IPS-NIHi7 (cell line): Measurements from ENCODE around the gene PTPRA.

Experiments
- DNase-seq: peaks from one replicate; pipeline ENCODE4 v3.0.0; 2012; ENCODE audit warnings: mixed read lengths; ENCODE audit errors: extremely low spot score

Gene PTPRA

GRCh38 chr20:2858591-2858990, 14.7 kb upstream of the PTPRA start:
- DNase-seq, result no peak

GRCh38 chr20:2859330-2860121, 13.8 kb upstream of the PTPRA start:
- DNase-seq, result no peak

- DNase-seq, result no peak
Observed at GRCh38 chr20:2864626-2865025, 8.7 kb upstream of the PTPRA start.

GRCh38 chr20:2865101-2865500, 8.2 kb upstream of the PTPRA start:
- DNase-seq, result no peak

GRCh38 chr20:2865630-2866029, 7.7 kb upstream of the PTPRA start:
- DNase-seq, result peak; percentile 28

GRCh38 chr20:2866236-2866635, 7.0 kb upstream of the PTPRA start:
- no peak for DNase-seq

GRCh38 chr20:2867081-2867864, 6.0 kb upstream of the PTPRA start:
- no peak for DNase-seq

GRCh38 chr20:2869381-2869780, 3.9 kb upstream of the PTPRA start:
- DNase-seq, result no peak

GRCh38 chr20:2871111-2871465, 2.2 kb upstream of the PTPRA start:
- no peak for DNase-seq

- DNase-seq, result no peak
Observed at GRCh38 chr20:2871661-2872458, 1.4 kb upstream of the PTPRA start.

GRCh38 chr20:2872459-2873009, 747 bp upstream of the PTPRA start:
- DNase-seq, result peak; percentile 44

- DNase-seq, result peak; percentile 78
Observed at GRCh38 chr20:2873747-2874041, 413 bp downstream of the PTPRA start.

GRCh38 chr20:2874456-2874855, 1.2 kb downstream of the PTPRA start:
- DNase-seq, result no peak

GRCh38 chr20:2875690-2876203, 2.5 kb downstream of the PTPRA start:
- DNase-seq, result no peak

GRCh38 chr20:2878515-2878914, 5.2 kb downstream of the PTPRA start:
- DNase-seq, result no peak

GRCh38 chr20:2879146-2879545, 5.9 kb downstream of the PTPRA start:
- DNase-seq, result no peak

GRCh38 chr20:2880650-2881049, 7.4 kb downstream of the PTPRA start:
- no peak for DNase-seq

- no peak for DNase-seq
Observed at GRCh38 chr20:2883726-2884637, 10.7 kb downstream of the PTPRA start.

GRCh38 chr20:2887715-2888114, 14.4 kb downstream of the PTPRA start:
- DNase-seq, result no peak

GRCh38 chr20:2888224-2888955, 15.1 kb downstream of the PTPRA start:
- no peak for DNase-seq
